HG02870 (cell line): ENCODE measurements around the gene TMEM106B.
A peak's percentile ranks its signal among the peaks of the same experiment; 100 is the strongest.
"Not testable (repeated sequence)": the region's sequence is repeated elsewhere in the genome, so short reads cannot be mapped to it uniquely, and the experiment has no call there.

Source experiments
- ATAC-seq: cut with Tn5 transposase; IDR thresholded peaks from one replicate; pipeline ENCODE4 v1.9.1; 2021; ENCODE audit warnings: mild to moderate bottlenecking, moderate library complexity; ENCODE audit not compliant: unreplicated experiment

The TMEM106B gene

DNA sequence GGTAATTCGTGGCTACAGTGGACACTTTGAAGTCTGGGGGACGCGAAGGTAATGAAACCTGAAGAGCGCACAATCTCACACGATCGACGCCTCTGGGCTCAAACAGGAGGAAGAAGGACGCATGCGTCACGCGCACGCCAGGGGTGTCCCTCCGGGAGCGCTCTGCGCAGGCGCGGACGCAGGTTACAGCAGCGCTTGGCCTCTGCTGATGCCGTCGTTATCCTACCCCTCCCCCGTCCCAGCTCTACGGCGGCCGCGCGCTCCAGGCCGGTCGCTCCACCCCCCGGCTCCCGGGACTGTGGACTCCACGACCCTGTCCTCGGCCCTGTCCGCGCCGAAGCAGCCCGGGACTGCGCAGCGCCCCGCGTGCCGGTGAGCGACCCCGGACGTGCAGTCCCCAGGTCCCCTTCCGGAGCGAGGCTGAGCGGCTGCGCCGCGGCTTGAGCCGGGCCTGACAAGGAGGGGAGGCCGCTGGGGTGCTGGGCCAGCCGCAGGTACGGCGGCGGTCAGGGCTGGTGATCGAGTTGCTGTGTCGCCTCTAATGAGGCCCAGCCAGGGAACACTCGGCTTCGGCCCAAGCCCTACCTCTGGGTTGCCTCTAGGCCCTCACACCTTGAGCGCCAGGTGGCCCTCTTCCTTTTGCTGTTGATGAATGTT is at the start of gene TMEM106B:
Gene TMEM106B, plus strand, starts transcription at position 241 of the 657 bp plus-strand sequence. CDS start 3,517 bp downstream, outside the sequence.
- peak; percentile 94 for ATAC-seq

DNA sequence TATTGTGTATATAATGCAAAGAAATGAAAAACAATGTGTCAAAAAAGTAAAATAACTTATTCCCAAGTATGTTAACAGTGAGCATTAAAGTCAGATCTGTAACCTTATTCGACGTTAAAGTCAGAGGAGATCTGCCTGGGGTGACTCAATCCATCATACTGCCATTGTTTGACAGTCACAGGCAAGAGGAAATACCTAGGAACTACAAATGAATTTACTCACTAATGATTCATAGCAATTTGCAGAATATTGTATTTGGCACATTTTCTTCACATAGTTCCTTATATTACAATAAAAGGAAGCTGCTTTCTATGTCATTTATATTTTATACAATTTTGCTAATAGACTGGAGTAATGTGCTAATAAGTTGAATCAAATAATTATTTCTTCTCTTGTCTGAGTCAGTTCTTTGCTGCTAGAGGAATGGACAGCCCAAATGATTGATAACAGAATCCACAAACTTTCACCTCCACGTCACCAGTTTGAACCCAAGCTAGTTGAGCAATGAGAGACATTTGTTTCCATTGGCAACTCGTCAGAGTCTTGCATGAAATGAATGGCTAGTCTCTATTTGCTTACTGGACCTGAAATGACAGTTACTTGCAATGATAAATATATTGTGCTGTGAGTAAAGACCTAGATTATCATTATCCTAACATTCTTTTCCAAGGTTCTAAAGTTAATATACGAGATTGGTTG is 48.5 kb upstream of the TMEM106B start:
- no peak for ATAC-seq

DNA sequence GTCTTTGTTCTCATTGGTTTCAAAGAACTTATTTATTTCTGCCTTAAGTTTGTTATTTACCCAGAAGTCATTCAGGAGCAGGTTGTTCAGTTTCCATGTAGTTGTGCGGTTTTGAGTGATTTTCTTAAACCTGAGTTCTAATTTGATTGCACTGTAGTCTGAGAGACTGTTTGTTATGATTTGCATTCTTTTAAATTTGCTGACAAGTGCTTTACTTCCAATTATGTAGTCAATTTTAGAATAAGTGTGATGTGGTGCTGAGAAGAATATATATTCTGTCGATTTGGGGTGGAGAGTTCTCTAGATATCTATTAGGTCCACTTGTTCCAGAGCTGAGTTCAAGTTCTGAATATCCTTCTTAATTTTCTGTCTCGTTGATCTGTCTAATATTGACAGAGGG is 43.0 kb upstream of the TMEM106B start:
- ATAC-seq: not testable (repeated sequence)

- not testable (repeated sequence) for ATAC-seq
Observed at GRCh38 chr7:12169981-12170820, 40.9 kb upstream of the TMEM106B start.

DNA sequence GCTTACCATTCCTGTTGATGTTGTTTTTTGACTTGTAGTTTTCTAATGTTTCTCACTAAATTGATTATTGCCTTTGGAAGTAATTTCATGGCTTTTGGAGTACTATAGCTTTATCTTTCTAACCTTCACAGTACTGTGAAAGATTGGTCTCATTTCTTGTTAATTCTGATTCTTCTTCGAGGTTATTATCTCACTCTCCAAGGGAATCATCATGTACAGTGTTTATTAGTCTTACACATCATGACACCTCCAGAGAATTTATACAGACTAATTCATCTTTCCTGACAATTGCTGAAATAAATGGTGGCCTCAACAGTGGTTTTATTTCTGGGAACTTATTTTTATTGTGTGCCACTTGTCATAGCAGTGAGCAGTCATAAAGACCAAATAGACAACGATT is 37.4 kb upstream of the TMEM106B start:
- ATAC-seq: no peak

DNA sequence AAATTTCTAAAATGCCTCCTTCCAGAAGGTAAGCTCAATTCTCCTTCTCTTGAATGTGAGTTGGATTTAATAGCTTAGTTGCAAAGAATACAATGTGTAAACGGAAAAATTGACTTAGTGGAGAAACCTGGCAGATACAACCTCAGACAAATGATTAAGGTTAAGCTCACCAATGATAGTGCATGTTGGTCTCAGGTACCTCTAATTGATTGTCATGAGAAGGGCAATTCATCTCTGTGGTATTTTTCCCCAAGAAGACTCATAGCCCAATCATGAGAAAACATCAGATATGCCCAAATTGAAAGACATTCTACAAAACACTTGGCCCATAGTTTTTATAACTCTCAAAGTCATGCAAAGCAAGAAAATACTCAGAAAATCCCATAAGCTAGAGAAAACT is 36.2 kb upstream of the TMEM106B start:
- no peak for ATAC-seq

DNA sequence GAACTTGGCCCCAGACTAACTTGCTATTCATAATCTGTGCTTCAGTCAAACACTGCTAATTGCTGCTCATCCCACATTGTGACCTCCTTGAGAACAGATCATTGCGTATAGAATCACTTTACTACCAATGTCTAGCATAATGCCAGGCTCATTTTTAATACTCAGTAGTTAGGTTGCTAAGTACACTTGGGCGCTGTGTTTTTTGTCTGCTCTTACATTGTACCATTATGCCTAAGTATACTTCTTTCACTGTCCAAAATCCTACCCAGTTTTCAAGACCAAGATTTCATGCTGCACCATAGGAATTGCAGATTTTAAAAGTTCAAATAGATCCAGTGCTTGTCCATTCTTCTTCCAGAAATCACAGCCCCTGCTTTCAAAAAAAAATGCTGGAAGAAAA is 32.8 kb upstream of the TMEM106B start:
- ATAC-seq: no peak

- no peak for ATAC-seq
Observed at GRCh38 chr7:12194426-12194825, 16.7 kb upstream of the TMEM106B start.

DNA sequence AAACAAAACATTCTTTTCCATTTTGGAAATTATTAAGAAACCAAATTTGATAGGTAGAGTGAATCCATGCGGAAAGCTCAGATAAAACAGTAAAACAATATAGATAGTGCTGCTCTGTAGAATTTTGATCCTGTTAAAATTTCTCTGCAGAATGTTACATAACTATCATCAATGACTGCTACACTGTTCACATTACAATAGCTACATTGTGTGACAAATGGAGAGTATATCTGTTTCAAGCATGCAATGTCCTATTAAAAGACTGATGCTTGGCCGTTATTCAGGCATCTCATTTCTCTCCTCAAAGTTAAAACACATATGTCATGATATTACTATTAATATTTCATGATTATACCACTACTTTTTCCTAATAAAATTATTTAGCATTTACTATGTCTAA is 14.7 kb upstream of the TMEM106B start:
- no peak for ATAC-seq

DNA sequence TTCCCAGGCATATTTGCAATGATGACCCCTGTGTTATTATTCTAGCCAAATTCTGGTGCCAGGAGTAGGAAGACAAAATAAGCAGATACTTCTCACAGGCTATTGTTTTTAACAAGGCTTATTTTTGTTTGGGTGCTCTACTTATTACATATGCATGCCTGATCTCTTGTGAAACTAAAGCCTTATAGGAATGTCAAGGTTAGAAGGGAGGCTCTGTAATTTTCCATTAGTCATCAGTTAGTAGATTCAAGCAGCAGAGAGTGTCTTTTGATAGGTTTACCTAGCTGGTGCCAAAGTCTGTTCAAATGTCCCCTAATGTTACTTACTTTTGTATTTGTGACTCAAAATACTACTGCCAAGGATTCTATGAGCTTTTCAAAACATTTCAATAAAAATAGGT is 11.7 kb upstream of the TMEM106B start:
- ATAC-seq: no peak

- ATAC-seq: no peak
Observed at GRCh38 chr7:12207046-12207445, 4.0 kb upstream of the TMEM106B start.

DNA sequence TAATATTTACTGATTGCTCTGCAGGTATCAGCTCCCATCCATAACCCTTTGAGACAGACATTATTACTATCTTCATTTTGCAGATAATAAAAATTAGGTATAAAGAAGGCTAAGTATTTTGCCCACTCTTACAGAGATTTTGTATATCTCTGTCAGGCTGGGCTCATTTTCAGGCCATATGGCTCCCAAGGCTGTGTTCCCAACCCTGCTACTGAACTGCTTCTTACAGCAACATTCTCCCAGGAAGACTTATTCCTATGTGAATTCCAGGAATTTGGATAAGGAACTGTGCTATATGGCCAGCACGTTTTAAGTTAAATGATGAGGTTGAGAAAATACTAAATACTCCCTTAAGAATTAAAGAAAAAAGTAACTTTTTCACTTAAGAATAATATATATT is 1.9 kb upstream of the TMEM106B start:
- no peak for ATAC-seq

DNA sequence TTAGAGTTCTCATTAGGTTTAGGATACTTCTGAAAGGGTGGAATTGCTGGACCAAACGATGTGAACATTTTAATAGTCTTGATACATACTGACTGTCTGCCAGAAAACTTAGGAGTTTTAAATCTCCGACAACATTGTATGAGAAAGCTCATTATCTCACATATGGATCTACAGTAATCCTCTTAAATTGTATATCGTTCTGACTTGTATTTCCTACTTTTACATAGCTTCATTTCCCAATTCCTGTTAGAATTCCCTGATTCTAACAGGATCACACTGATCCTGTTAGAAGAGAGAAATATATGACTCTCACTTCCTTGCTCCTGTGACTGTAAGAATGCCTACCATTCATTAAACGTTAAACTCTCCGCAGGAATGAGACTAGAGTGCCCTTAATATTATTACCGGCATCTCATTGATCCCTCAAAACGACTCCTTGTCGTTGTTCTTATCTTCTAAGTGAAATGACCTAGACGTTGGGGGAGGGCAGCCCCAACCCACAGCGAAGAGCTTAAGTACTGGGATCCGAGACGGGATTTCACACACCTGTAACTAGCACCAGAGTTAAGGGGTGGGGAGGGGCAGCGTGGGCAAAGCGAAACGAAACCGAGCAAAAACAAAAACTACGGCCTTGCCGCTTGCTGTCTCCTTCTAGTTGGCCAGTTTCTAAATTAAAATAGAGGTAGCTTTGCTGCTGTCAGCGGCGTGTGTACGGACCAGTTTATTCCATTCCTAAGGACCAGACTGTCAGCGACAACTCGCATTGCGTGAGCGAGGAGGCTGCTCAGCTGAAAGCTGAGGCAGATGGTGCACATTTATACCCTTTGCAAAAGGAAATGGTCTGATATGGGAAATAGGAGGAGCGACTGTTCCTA is 678 bp upstream of the TMEM106B start:
- ATAC-seq: peak; percentile 29

DNA sequence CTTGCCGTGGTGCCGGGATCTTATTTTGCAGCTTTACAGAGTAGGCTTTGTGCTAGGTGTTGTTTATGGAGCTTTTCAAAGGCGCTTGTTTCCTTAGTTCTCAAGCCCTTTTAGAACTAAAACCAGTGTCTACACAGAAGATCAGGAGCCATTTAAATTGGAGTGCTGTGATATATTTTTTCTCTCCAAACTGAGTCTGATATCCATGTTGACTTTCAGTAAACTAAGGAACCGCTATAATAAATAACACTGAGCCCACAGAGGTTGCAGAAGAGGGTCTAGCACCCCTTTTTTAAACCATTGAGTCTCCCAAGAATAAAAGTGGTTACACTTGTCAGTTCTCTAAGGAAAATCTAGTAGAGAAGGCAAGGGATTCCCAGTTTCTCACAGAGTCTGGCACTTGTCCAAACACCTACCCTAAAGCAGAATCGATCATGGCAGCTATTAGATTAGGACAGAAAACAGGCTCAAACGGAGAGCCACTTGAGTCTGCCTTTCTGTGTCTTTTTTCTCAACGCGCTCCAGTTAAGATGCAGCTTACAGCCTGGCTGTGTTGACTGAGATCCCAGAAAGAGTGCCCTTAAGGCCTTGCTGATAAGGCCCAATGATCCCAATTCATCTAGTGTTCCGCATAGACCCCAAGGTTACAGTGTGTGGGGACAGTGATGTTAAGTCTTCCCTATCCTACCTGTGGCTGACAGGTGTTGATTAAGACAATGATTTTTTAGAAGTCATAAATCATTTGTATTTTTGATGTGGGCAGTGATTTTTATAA is 804 bp downstream of the TMEM106B start:
- no peak for ATAC-seq

DNA sequence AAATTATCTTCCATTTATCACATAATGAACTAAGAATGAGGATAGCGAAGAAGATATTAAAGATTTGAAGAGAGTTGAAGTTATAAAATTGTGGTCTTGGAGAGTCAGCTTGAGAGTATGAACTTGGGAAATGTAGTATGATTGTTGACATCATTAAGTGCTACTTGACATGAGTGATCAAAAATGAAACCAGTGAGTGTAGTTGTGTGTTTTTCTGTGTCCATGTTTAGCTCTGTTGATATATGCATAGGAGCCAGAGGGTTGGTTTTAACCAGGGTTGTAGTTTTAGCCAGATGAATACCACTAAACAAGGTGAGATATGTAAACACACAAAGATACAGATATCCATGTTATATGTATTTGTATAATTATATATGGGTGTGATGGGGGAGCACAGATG is 6.2 kb downstream of the TMEM106B start:
- no peak for ATAC-seq

- ATAC-seq: no peak
Observed at GRCh38 chr7:12220389-12221046, 9.4 kb downstream of the TMEM106B start.

GRCh38 chr7:12221414-12221813 is 10.3 kb downstream of the TMEM106B start:
- ATAC-seq: no peak

DNA sequence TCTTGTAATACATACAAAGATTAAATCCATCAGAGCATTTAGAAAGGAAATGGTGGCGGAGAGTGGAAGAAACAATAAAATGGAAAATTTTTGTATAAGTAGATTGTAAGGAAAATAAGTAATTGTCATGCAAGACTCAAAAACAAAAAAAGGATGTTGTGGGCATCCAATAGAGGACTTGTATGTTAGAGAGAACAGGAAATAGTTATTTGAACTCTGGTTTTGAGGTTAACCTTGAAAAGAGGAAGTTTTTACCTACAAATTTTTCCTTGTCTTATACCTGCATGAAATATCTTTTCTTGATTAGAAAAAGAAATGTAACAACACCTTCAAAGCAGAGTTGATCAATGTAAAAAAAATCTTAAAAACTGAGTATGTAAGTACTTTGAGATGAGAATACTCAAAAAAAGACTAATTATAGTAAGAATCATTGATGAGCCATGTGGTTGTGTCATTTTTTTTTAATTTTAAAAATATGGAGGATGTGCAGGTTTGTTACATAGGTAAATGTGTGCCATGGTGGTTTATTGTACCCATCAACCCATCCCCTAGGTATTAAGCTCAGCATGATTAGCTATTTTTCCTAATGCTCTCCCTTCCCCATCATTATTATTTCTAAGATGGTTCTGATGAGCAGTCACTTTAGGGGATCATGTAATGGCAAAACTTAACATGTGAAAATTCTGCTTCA is 11.9 kb downstream of the TMEM106B start:
- ATAC-seq: peak; percentile 84

DNA sequence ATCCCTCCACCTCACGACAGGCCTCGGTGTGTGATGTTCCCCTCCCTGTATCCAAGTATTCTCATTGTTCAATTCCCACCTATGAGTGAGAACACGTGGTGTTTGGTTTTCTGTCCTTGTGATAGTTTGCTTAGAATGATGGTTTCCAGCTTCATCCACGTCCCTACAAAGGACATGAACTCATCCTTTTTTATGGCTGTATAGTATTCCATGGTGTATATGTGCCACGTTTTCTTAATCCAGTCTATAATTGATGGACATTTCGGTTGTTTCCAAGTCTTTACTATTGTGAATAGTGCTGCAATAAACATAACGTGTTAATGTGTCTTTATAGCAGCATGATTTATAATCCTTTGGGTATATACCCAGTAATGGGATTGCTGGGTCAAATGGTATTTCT is 13.9 kb downstream of the TMEM106B start:
- not testable (repeated sequence) for ATAC-seq
